Spleen (tissue), 7 donors: ENCODE measurements around the gene SMCP.

Experiments used
- CTCF ChIP-seq, 11 experiments: fragments of 200-600 bp in 7 of 11; fragments of 450-650 bp in 4 of 11; sonication (generic) in 4 of 11; IDR thresholded peaks in 8 of 11; conservative IDR thresholded peaks in 3 of 11; 1 replicate in 7 of 11; 2 replicates in 4 of 11; pipeline versions ENCODE4 v1.4.0 to v1.8.0; 2016 to 2021; ENCODE audit warnings: antibody characterized with exemption in 11 of 11, inconsistent platforms in 4 of 11, mild to moderate bottlenecking in 1 of 11
- POLR2A ChIP-seq, 3 donors: fragments of 450-650 bp; IDR thresholded peaks; one replicate each; pipeline ENCODE4 v1.5.1; 2017; ENCODE audit warnings: antibody characterized with exemption in 3 of 3, mild to moderate bottlenecking in 1 of 3
- POLR2AphosphoS5 ChIP-seq, 3 donors: sonication (generic); formaldehyde crosslinking; IDR thresholded peaks; one replicate each; pipeline ENCODE4 v1.5.1; 2017; ENCODE audit warnings: antibody characterized with exemption in 3 of 3
- donor health status: DM: no; HTN: no; CAD: no; lungs with moderate emphysema.
- donor health status: DM: no; HTN: no; CAD: no.
- donor health status: DM: no; HTN: no; CAD: no.

GRCh38 chr1:152884506-152884905 is 6.4 kb downstream of the SMCP start:
- no peak for TF ChIP-seq POLR2A (IDR thresholded peaks at IDR 0.05)
- no peak for TF ChIP-seq CTCF (IDR thresholded peaks at IDR 0.05 in 8 of 11, conservative IDR thresholded peaks at IDR 0.05 in 3 of 11)
- no peak for TF ChIP-seq POLR2AphosphoS5 (IDR thresholded peaks at IDR 0.05)
